Epidermal melanocyte (primary cell): Measurements from ENCODE around the gene SPAG17.
"Not testable (repeated sequence)": the region's sequence is repeated elsewhere in the genome, so short reads cannot be mapped to it uniquely, and the experiment has no call there.

Experiments used
- DNase-seq: peaks from one replicate; pipeline ENCODE4 v3.0.0; 2011; ENCODE audit warnings: low spot score; ENCODE audit not compliant: insufficient read length

SPAG17 gene

GRCh38 chr1:117981455-117982192 is 203.4 kb downstream of the SPAG17 start:
- no peak for DNase-seq

- no peak for DNase-seq
Observed at GRCh38 chr1:117976381-117976780, 208.6 kb downstream of the SPAG17 start.

- no peak for DNase-seq
Observed at GRCh38 chr1:117971777-117972176, 213.3 kb downstream of the SPAG17 start.

- no peak for DNase-seq
Observed at GRCh38 chr1:117970252-117970651, 214.8 kb downstream of the SPAG17 start.

GRCh38 chr1:117967881-117968280 is 217.1 kb downstream of the SPAG17 start:
- no peak for DNase-seq

GRCh38 chr1:117967477-117967876 is 217.6 kb downstream of the SPAG17 start:
- DNase-seq: peak; percentile 23

- no peak for DNase-seq
Observed at GRCh38 chr1:117964290-117965038, 220.6 kb downstream of the SPAG17 start.

- no peak for DNase-seq
Observed at GRCh38 chr1:117959364-117959763, 225.7 kb downstream of the SPAG17 start.

- no peak for DNase-seq
Observed at GRCh38 chr1:117952386-117952785, 232.6 kb downstream of the SPAG17 start.

GRCh38 chr1:117942293-117942692 is 242.7 kb downstream of the SPAG17 start:
- no peak for DNase-seq

- DNase-seq: no peak
Observed at GRCh38 chr1:117933769-117934168, 251.3 kb downstream of the SPAG17 start.

- no peak for DNase-seq
Observed at GRCh38 chr1:117932576-117932975, 252.5 kb downstream of the SPAG17 start.

GRCh38 chr1:117930484-117930883 is 254.5 kb downstream of the SPAG17 start:
- DNase-seq: no peak

GRCh38 chr1:117930173-117930447 is 254.9 kb downstream of the SPAG17 start:
- DNase-seq: no peak

GRCh38 chr1:117929343-117930172 is 255.5 kb downstream of the SPAG17 start, which contains the start of the genes GDAP2 and WDR3:
TSS of gene GDAP2 (minus strand) at chr1:117929621. CDS start at chr1:117920357, 9,264 bp downstream.
TSS of gene WDR3 (plus strand) at chr1:117929739. CDS start at chr1:117933320, 3,581 bp downstream.
- DNase-seq: peak; percentile 86

GRCh38 chr1:117928881-117929342 is 256.1 kb downstream of the SPAG17 start:
- peak; percentile 59 for DNase-seq

- no peak for DNase-seq
Observed at GRCh38 chr1:117925981-117926380, 259.0 kb downstream of the SPAG17 start.

- DNase-seq: not testable (repeated sequence)
Observed at GRCh38 chr1:117922717-117923116, 262.3 kb downstream of the SPAG17 start.

- DNase-seq: no peak
Observed at GRCh38 chr1:117921991-117922390, 263.0 kb downstream of the SPAG17 start.

- no peak for DNase-seq
Observed at GRCh38 chr1:117919376-117919775, 265.7 kb downstream of the SPAG17 start.

- DNase-seq: no peak
Observed at GRCh38 chr1:117911051-117911450, 274.0 kb downstream of the SPAG17 start.

GRCh38 chr1:117905019-117905418 is 280.0 kb downstream of the SPAG17 start:
- no peak for DNase-seq
